ENCODE results near the gene RPP38.
A peak's percentile ranks its signal among the peaks of the same experiment; 100 is the strongest.

RPP38 gene
- long read RNA-seq, transcript RPP38-203 (2 exons, 1,030 nt), result minor isoform, 16 of 87 reads
- long read RNA-seq, transcript RPP38-204 (3 exons, 1,296 nt), result minor isoform, 14 of 87 reads
- long read RNA-seq, transcript RPP38-207 (2 exons, 1,537 nt), result minor isoform, 17 of 87 reads
- long read RNA-seq, transcript RPP38-201 (3 exons, 1,457 nt), result major isoform, 36 of 87 reads
- long read RNA-seq, partial matches to known transcripts, result 1 of 87 reads
- long read RNA-seq, other reads (novel, unspliced or antisense), result 3 of 87 reads

- peak; percentile 70 to 84 for DNase-seq (ENCODE audit: low read depth in 1 of 2, low spot score in 1 of 2)
- peak within 1 kb of the TSS; percentile 65 for H3K4me3 ChIP-seq (replicated peaks; ENCODE audit: insufficient read depth, low read length)
- no peaks in the 10 kb centered on the region for H3K27me3 ChIP-seq (ENCODE audit: insufficient read depth, poor library complexity, severe bottlenecking)
- H3K27ac ChIP-seq (replicated peaks), result peak within 1 kb of the TSS; percentile 96
- TF ChIP-seq REST (IDR thresholded peaks at IDR 0.05; ENCODE audit: insufficient replicate concordance, low read depth) (peak; percentile 35), GABPA (IDR thresholded peaks at IDR 0.05; ENCODE audit: low read depth) (0 out of 2 replicates have a peak, but pooled peaks have one; percentile 9), CTCF (IDR thresholded peaks at IDR 0.05; ENCODE audit: insufficient read depth, low read length) (no peak), POLR2AphosphoS5 (IDR thresholded peaks at IDR 0.05; ENCODE audit: low read depth) (peak; percentile 76; the same call in 1 of the 2 replicates)
Measured at GRCh38 chr10:15097011-15097812, at the start of gene RPP38. RPP38 (plus strand) TSS chr10:15097355; CDS start chr10:15103315, 5,960 bp downstream.

DNA sequence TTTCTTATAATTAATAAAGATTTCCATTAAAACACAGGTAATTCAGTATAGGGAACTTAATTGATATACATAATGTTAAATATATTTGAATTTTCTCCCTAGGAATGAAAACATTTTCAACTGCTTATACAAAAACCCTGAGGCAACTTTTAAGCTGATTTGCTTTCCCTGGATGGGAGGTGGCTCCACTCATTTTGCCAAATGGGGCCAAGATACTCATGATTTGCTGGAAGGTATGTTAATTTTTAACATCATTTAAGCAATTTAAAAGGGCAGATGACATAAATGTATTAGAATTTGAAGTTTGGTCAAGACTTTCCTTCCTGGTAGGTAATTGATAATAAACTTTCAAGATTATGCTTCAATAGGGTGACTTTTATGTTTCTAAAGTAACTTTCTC, 47.6 kb upstream of the RPP38 start:
- Histone ChIP-seq H3K27ac (replicated peaks) (no peak overlapping the region), H3K4me3 (replicated peaks; ENCODE audit: insufficient read depth, low read length) (no peak overlapping the region), H3K27me3 (ENCODE audit: insufficient read depth, poor library complexity, severe bottlenecking) (no peaks in the 10 kb centered on the region)
- DNase-seq (ENCODE audit: low read depth in 1 of 2, low spot score in 1 of 2), result no peak
- TF ChIP-seq SPI1 (IDR thresholded peaks at IDR 0.05; ENCODE audit: borderline replicate concordance, low read depth) (no peak), POLR2AphosphoS5 (IDR thresholded peaks at IDR 0.05; ENCODE audit: low read depth) (no peak), REST (IDR thresholded peaks at IDR 0.05; ENCODE audit: insufficient replicate concordance, low read depth) (no peak), CTCF (IDR thresholded peaks at IDR 0.05; ENCODE audit: insufficient read depth, low read length) (no peak), GABPA (IDR thresholded peaks at IDR 0.05; ENCODE audit: low read depth) (no peak)

GRCh38 chr10:15052121-15052520, 45.0 kb upstream of the RPP38 start:
- no peaks in the 10 kb centered on the region for H3K27me3 ChIP-seq (ENCODE audit: insufficient read depth, poor library complexity, severe bottlenecking)
- DNase-seq (ENCODE audit: low read depth in 1 of 2, low spot score in 1 of 2), result no peak
- TF ChIP-seq POLR2AphosphoS5 (IDR thresholded peaks at IDR 0.05; ENCODE audit: low read depth) (no peak), SPI1 (IDR thresholded peaks at IDR 0.05; ENCODE audit: borderline replicate concordance, low read depth) (no peak), REST (IDR thresholded peaks at IDR 0.05; ENCODE audit: insufficient replicate concordance, low read depth) (no peak), GABPA (IDR thresholded peaks at IDR 0.05; ENCODE audit: low read depth) (no peak), CTCF (IDR thresholded peaks at IDR 0.05; ENCODE audit: insufficient read depth, low read length) (no peak)
- no peak overlapping the region for H3K27ac ChIP-seq (replicated peaks)
- no peak overlapping the region for H3K4me3 ChIP-seq (replicated peaks; ENCODE audit: insufficient read depth, low read length)
